ENCODE measurements around the gene CYSLTR2.
A peak's percentile ranks its signal among the peaks of the same experiment; 100 is the strongest.

The CYSLTR2 gene

DNA sequence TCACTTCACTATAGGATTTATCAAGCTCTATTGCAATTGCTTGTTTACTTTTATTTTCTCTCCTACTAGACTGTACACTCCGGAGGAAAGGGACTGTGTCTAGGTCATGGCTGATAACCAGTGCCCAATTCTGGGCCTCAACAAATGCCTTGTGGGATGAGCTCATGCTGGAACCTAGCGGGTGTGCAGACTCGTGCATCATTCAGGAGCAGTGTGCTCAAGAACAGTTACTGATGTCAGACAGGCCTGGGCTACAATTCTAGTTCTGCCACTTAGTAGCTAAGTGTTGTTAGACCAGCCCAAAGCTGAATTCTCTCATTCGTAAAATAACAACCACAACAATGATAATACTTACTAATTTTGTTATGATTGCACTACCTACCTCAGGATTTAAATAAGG is 95.4 kb downstream of the CYSLTR2 start:
- no peak for DNase-seq (ENCODE audit: insufficient read length)
- no peak for TF ChIP-seq TAF1 (IDR thresholded peaks at IDR 0.05; ENCODE audit: borderline replicate concordance, low read depth, low read length)
- no peak for TF ChIP-seq POLR2A (IDR thresholded peaks at IDR 0.05; ENCODE audit: low read depth, low read length)
- no peak for TF ChIP-seq POLR2AphosphoS5 (IDR thresholded peaks at IDR 0.05; ENCODE audit: low read depth, low read length)
- no peak for FAIRE-seq

DNA sequence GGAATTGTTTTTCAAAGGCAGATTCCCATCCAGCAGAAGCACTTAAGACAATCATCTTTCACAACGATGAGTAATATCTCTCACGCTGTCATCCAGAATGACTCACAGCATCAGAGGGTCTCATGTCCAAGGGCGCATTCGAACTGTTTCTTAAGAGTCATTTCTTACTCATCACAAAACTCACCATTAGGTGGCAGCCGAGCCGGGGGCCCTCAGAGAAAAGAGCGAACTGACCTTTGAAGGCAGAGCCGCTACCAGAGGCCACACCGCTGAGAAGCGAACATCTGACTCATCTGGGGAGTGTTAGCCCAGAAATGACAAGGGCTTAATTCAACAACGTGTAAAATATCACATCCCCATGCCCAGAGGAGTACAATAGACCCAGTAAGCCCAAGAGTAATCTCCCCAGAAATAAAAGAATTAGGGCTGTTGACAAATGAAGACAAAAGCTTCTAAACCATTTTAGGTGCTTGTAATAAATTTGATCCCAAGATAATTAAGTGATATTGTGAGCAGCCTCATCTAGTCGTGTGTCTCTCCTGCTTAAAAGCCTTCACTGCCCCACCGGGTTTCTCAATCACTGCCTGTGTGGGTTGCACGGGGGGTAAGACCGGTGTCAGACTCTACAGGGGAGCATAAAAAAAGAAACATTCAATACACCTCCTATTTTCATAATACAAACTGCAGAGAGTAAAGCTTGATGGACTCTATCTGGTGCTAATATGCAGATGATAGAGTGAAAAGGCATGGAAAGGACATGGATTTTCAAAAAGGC is 96.2 kb downstream of the CYSLTR2 start:
- FAIRE-seq (peak; percentile 93), DNase-seq (ENCODE audit: insufficient read length) (peak; percentile 29)
- TF ChIP-seq TAF1 (IDR thresholded peaks at IDR 0.05; ENCODE audit: borderline replicate concordance, low read depth, low read length) (no peak), POLR2AphosphoS5 (IDR thresholded peaks at IDR 0.05; ENCODE audit: low read depth, low read length) (no peak), POLR2A (IDR thresholded peaks at IDR 0.05; ENCODE audit: low read depth, low read length) (no peak)

DNA sequence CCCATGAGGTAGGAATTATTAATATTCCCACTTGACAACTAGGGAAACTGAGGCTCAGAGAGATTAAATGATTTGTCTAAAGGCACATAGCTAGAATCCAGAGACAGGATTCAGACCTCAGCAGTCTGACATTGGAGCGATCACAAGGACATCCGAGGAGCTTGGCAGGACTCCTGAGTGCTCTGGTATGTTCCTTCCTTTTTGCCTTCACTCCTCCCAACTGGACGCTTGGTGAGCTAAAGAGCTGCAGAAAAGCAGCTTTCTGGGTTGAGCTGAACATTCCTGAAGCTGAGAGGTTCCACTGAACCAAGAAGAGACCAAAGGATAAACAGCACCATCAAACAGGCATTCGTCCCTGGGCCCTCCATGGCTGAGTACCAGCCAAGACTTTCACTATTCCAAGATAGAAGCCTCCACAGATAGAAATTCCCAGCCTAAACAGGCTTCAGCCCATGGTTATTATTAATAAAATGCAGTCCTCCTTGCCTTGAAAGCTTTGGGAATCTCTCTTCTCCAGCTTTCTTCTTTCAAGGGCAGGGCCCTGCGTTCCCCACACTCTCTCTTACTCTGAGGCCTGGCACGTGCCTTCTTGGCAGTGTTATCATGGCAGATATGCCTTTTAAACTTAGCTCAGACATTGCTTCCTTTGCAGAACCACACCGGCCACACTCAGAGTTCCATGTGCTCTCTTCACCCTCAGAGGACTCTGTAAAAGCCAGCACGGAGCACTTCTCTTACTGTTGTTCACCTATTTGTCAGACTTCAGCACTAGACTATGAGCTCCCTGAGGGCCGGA is 97.1 kb downstream of the CYSLTR2 start:
- FAIRE-seq (no peak), DNase-seq (ENCODE audit: insufficient read length) (no peak)
- TF ChIP-seq POLR2AphosphoS5 (IDR thresholded peaks at IDR 0.05; ENCODE audit: low read depth, low read length), result no peak
- TF ChIP-seq TAF1 (IDR thresholded peaks at IDR 0.05; ENCODE audit: borderline replicate concordance, low read depth, low read length), result no peak
- no peak for TF ChIP-seq POLR2A (IDR thresholded peaks at IDR 0.05; ENCODE audit: low read depth, low read length)

DNA sequence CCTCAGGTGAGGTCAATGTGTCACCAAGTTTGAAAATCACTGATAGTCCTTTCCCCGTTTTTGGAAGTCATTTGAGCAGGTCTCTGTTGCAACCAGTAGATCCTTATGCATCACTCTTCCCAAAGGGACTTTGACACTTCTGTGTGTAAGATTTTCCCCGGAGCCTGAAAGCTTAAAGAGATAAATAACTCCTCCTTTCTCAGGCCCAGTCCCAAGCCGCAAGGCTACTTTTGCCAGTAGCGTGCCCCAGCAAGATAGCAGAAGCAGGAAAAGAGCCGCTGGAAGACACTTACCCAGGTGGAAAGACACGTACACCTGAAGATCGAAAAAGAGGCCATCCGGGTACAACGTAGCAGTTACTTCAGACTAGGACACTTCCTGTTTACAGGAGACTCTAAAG is 106.9 kb downstream of the CYSLTR2 start:
- no peak for TF ChIP-seq POLR2A (IDR thresholded peaks at IDR 0.05; ENCODE audit: low read depth, low read length)
- no peak for TF ChIP-seq TAF1 (IDR thresholded peaks at IDR 0.05; ENCODE audit: borderline replicate concordance, low read depth, low read length)
- TF ChIP-seq POLR2AphosphoS5 (IDR thresholded peaks at IDR 0.05; ENCODE audit: low read depth, low read length), result no peak
- FAIRE-seq, result no peak
- no peak for DNase-seq (ENCODE audit: insufficient read length)

All from GM12892 (cell line).